Left colon (tissue), 2 donors: Measurements from ENCODE around the gene FUNDC2. TPM values are rescaled to one million over a fixed set of nuclear protein-coding genes. Genes with fewer than 3 reads are reported as not detected.

Experiments used
- ATAC-seq: fragments of 200-7000 bp; cut with Tn5 transposase; one replicate; pipeline ENCODE4 v1.9.1; 2020; ENCODE audit warnings: mild to moderate bottlenecking, moderate library complexity
- DNase-seq, 2 donors: peaks; one replicate each; pipeline ENCODE4 v3.0.0-alpha.2; 2020
- intact Hi-C, 2 donors: fragments of 100-400 bp; cut with DNase I in 1 of 2; cut with micrococcal nuclease in 1 of 2; formaldehyde crosslinking; loops; one replicate each; pipeline versions ENCODE4 v1.11.2 to v1.14.0; 2022; cut with DNase I, micrococcal nuclease
- total RNA-seq, 2 donors: library from RNA; stranded (reverse); fragmentation: NEBNext Ultra II Directional; extraction: Animal tissue kit (Norgen Biotek cat#: 25700); gene quantifications; one replicate each; pipeline ENCODE4 v1.2.1, GENCODE V29; 2021
- donor health status: DM: no; HTN: no; CAD: no.
- donor health status: DM: yes; HTN: yes; CAD: no.

FUNDC2 gene
- total RNA-seq, 2 donors from 2014 or later = 41.1 to 53.9 TPM

DNA sequence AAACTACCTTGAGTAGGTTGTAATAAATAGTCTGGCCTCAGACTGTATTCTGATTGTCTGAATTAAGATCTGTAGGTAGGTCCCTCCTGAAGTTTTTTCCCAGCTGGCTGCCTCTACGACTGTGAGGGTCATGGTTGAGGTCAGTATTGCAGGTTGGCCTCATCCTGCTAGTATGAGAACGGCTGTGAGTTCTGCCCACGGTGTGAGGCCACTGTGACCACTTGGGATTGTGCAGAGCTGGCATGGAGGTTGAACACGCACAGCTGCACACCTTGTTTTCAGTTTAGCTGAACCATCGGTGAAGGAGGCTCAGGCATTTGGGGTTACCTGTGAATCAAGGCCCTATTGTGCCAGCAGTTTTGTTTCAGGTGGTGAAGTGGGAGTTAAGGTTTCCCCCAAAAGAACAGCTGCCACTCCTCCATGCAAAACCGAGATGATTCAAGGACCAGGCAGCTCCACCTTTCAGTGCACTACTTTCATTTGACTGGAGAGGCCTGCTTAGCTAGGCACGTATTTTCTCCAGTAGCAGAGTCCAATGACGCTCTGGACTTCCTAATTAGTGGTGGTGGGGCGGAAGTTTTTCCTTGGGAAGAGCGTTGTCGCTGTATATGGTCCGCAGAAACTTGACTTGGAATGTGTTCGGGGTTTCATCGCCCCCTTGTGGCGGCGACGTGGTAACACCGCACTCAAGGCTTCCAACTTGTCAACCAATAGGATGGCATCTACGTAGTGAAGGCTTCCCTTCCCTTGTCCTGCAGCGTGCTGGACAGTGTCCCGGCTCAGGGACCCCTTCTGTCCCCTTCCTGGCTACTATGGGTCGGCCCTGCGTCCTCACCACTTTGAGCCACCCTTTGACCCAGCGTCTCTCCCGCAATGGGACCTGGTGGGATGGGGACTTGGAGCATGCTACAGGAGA is 30.5 kb downstream of the FUNDC2 start:
- intact Hi-C loops = loop anchor here in 1 of 2 donors (5.0 kb wide), 1 partner anchor 75 kb away; no protein-coding TSS in a partner anchor
- ATAC-seq (peak; percentile 86), DNase-seq (peak; percentile 51 to 58)

DNA sequence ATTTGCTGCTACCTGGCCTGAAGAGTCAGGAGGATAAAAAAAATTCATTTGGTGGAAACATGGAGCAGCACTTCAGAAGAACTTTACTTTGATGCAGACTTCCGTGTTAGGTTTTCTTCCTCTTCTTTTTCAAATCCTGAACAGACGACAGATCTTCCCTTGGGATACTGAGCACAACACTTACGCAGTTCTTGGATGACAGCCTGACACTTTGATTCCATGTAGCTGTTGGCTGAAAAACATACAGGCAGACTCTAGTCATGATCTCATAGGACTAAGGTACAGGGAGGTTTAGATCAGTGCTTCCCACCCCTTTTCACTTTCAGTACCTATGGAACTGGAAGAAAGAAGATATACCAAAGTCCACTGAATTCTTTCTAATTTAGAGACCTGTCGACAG is 35.1 kb downstream of the FUNDC2 start:
- ATAC-seq (no peak), DNase-seq (no peak)
- intact Hi-C loops = no loop called here

DNA sequence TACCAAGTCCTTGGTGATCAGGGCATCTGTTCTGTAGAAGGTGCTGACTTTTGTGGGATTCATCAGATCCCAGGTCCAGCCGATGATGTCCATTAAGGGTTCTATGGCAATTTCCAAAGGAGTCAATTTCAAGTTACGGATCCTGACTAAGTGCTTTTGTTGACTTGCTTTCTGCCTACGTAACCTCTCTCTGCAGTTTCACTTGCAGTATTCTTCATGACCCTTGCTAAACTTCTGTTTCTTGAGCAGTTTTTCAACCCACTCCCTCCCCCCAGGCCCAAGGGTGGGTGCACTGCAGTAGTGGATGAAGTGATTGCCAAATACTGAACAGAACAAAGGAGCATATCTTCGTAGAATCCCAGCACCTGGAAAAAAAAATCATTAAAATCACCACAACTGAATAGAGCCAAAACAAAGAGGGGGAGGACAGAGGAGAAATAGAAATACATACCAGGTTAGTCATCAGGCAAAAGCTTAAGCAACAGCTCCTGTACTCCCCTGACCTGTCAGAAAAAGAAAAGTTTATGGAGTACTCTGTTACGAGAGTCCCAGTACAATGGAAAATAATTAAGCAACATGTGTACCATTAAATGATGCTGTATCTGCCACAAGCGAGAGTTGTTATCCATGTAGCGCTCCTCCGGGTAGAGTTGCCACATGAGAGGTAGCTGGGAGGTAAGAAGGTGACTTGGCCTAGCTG is 38.5 kb downstream of the FUNDC2 start:
- no peak for ATAC-seq
- DNase-seq = no peak
- intact Hi-C loops = no loop called here

DNA sequence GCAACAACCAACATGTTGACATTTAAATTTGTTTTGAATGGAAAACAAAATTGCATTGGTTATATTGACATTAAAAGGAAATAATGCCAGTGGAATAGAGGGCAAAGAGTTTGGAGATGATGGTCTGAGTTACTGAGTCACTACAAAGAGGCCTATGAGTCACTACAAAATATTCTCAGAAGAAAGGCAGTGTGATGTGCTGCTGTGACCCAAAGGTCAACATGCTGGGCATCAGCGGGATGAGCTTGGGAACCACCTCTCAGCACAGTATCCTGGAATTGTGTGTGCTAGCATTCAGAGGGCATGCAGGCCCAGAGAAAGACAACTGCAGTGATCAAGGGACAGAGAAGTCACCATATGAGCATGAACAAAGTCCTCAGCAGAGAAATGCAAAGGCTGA is 41.5 kb downstream of the FUNDC2 start:
- intact Hi-C loops = no loop called here
- no peak for DNase-seq
- ATAC-seq = no peak

DNA sequence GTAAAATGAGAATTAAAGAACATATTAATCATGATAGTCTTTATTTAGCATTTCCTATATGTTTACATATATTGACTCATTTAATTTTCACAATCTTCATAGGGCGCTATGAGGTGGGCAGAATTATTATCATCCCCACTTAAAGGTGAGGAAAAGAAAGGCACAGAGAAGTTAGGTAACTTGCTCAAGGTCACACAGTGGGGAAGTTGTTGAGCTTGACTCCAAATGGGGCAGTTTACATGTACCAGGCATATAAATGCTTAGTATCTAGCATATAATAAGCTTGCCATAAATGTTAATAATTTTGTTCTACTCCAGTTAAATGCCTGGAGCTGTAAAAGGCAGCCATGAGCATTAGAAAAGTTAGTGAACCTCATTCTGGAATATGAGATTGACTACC is 42.8 kb downstream of the FUNDC2 start:
- ATAC-seq = no peak
- intact Hi-C loops = no loop called here
- no peak for DNase-seq

DNA sequence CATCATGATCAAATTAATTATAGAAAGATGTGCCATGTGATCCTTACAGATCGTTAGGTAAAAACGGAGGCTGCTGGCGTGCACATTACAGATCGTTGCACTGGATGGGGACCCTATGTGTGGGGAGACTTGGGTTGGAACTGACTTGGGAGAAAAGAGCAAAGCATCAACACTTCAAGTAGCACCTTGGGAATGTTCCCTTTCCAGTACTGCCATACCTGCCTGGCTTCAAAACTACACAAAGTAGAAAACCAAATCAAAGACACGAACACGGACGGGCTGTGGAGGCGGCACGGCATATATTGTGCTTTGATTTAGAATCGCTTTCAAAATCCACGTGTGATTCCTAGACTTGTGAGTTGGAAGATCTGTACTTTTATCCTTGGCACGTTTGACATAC is 43.4 kb downstream of the FUNDC2 start:
- intact Hi-C loops = no loop called here
- no peak for ATAC-seq

DNA sequence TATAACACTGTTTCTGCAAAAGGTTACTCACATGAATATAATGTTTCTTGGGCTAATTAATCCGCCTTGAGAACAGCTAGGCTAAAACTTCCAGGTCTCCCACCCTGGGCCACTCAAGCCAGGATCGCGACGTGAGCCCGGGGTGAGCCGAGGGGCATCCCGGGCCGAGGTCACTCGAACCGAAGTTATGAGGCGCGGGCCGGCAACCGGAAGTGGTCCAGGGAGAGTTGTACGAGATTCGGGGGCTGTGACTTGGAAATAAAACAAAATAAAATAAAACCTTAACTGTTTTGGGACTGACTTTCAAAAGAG is 44.0 kb downstream of the FUNDC2 start:
- DNase-seq (no peak), ATAC-seq (peak; percentile 15)
- intact Hi-C loops = no loop called here

More for the DNA sequence above, 43.4 kb downstream of the FUNDC2 start:
- no peak for DNase-seq

DNA sequence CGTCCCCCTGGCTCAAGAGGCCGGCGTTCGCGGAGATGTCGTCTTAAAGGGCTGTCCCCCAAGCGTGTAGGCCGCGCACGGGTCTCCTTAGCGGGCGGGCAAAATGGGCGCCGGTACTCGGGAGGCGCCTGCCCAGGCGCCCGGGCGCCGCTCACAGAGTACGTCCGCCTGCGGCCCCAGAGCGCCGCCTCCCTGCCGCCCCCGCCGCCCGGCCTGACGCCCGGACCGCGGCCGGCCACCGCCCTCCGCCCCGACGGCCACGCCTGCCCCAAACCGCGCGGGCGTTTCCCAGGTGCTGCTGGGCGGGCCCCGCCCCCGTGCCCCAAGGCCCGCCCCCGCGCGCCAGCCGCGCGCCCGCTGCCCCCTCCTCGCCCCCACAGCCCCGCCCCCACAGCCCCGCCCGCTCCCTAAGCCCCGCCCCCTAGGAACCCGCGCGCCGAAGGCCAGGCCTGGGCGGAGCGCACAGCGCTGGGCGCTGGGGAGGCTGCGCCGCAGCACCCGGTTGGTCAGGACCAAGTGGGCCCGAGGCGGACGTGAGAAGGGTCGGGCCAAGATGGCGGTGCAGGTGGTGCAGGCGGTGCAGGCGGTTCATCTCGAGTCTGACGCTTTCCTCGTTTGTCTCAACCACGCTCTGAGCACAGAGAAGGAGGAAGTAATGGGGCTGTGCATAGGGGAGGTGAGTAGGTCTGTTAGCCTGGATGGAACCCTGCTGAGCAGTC is 44.5 kb downstream of the FUNDC2 start, which contains the start of the genes BRCC3, CMC4 and MTCP1:
Gene BRCC3 (plus strand): TSS at position 534 of the 719 bp plus-strand sequence. CDS start 20 bp downstream, at position 554.
Gene CMC4 (minus strand): TSS at position 162 of the 719 bp plus-strand sequence. CDS start 7,113 bp downstream, outside the sequence.
Gene MTCP1 (minus strand): TSS at position 162 of the 719 bp plus-strand sequence. CDS start 5,126 bp downstream, outside the sequence.
- DNase-seq = peak; percentile 81
- intact Hi-C loops = no loop called here
- peak; percentile 87 for ATAC-seq

DNA sequence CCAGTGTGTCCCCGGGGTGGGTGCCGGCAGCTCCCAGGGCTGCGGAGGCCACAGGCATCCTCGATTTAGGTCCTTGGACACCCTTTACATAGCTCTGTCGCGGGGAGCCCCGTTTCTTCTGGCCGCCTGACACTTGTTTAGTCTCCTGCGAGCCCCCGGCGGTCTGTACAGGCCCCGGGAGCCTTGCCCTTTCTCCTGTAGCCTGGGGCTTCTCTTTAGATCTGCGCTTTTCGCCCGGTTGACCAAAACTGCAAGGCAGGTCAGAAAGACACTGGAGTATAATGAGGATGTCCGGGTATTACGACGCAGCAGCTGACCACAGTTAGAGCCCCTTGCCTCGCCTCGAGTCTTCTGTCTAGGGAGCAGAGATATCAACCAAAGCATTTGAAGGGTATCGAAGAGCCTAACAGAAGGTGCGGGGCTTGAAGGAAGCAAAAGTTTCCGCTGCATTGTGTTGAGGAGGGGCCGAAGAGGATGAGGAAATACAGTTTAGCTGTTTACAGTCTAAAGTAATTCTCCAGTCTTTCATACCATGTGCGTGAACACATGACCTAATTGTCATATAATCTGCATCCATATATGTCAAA is 45.1 kb downstream of the FUNDC2 start:
- no peak for DNase-seq
- intact Hi-C loops = no loop called here
- ATAC-seq = peak; percentile 37

DNA sequence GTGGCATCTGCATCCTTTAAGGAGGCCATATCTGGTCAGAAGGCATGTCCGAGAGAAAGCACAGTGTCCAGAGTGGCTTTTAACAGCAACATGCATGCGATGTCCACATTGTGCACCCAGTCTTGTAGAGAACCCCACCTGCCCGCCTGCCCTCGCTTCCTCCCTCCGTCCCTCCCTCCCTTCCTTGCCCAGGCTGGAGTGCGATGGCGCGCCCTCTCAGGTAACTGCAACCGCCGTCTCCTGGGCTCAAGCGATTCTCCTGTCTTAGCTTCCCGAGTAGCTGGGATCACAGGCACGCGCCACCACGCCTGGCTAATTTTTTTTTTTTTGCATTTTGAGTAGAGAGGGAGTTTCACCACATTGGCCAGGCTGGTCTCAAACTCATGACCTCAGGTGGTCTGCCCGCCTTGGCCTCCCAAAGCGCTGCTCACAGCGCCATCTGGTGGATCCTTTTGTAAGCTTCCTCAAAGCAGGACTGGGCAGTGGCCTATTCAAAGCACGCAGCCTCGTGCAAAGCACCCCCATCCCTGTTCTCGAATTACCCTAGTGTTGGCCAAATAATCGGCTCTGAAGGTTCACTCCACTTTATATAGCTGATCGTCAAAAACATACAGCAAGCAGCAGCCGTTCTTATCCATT is 59.7 kb downstream of the FUNDC2 start:
- DNase-seq = peak in 1 of 2 donors; percentile 42
- peak; percentile 61 for ATAC-seq

DNA sequence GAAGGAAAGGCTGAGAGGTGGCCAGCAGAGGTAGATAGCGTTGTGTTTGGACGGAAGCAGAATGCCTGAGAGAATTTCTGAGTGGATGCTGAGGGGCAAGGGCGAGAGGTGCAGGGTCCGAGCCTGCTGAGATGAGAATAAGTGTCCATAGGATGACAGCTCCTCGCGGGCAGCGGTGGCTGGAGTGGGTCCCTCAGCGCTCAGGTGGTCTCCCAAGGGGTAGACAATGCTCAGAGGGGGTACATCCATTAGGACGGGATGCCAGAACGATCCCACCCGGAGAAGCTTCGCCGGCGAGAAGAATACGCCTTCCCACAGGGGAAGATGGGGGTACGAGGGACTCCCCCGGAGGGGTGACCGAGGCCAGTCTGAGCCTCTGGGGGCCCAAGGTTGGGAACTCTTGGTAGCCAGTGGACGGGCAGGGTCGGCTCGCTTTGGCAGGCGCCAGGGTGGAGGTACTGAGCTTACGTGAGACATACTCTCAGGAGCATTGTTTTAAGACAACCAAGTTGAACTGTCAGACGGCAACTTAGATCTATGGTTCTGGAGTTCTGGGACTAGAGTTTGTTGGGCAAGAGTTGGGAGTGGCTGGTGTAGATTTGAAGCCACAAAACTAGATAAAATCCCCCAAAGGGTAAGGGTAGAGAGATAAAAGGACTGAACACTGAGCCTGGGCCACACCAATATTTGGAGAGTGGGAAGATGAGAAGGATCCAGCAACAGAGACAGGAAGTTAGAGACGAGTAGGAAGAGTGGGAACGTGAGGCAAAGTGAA is 60.5 kb downstream of the FUNDC2 start:
- intact Hi-C loops = no loop called here
- ATAC-seq = no peak
- no peak for DNase-seq

More for the DNA sequence above, 59.7 kb downstream of the FUNDC2 start:
- intact Hi-C loops = no loop called here

DNA sequence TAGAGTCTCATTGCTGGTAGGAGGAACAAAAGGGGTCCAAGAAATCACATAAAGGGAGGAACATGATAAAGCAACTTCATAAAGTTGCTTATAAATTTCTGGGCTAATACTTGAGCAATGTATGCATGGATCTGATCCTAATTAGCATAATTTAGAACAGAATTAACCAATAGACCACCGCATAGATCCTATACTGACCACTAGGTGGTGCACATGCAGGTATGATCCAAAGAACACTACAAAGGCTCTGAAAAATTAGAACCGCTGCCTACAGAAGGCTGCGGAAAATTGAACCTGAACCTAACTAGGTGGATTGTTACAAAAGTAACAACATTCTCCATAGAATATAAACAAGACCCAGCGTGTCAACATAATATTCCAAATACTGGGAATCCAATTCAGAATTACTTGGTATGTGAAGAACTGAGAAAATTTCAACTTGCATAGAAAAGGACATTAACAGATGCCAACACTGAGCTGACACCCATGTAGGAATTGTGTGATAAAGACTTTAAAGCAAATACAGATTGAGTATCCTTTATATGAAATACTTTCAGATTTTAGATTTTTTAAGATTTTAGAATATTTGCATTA is 67.9 kb downstream of the FUNDC2 start:
- DNase-seq = no peak
- intact Hi-C loops = no loop called here
- peak; percentile 48 for ATAC-seq

DNA sequence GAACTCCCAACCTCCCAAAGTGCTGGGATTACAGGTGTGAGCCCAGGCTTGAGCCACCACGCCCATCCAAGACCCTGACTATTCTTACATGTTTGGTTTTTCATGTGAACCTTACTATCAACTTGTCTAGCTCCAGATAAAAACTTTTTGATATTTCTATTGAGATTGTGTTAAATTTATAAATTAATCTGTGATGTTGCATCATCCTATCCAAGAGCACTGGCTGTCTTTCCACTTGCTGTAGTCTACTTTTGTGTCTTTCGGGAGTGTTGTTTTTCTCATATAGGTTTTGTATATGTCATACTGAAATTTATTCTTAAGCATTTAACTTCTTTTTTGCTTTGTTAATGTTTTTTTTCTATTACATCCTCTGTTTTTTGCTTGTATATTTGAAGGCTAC is 79.3 kb downstream of the FUNDC2 start:
- no peak for ATAC-seq
- no peak for DNase-seq
- intact Hi-C loops = no loop called here

DNA sequence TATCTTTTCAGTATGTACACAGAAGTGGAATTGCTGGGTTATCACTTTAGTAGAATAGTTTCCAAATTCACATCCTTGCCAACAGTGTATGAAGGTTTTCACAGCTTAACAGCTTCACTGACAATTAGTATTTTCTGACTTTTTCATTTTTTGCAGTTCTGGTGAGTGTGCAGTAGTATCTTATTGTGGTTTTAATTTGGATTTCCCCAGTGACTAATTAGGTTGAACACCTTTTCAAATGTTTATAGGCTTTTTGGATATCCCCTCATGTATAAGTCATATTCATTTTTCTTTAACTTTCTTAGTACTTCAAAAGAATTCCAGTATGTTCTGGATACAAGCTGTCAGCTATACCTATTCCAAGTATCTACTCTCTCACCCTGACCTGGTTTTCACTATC is 81.8 kb downstream of the FUNDC2 start:
- DNase-seq (no peak), ATAC-seq (no peak)
- intact Hi-C loops = no loop called here
